ENCODE measurements around the gene OSR1. TPM values are rescaled to one million over a fixed set of nuclear protein-coding genes. Genes with fewer than 3 reads are reported as not detected.

Gene OSR1
- total RNA-seq, 1 donor from 2014 or later = 9.7 TPM

GRCh38 chr2:19350678-19351401, 7.6 kb downstream of the OSR1 start:
- intact Hi-C loops (cut with DNase I) = loop anchor here (10.0 kb wide), 2 partner anchors 514 to 606 kb away; no protein-coding TSS in a partner anchor
- no peaks in the 10 kb centered on the region for H3K9me3 ChIP-seq

GRCh38 chr2:19349911-19350677, 8.3 kb downstream of the OSR1 start:
- ATAC-seq (peak; percentile 53), DNase-seq (peak; percentile 82)
- peak overlapping the region; percentile 6 for H3K4me3 ChIP-seq
- intact Hi-C loops (cut with DNase I) = loop anchor here (10.0 kb wide), 2 partner anchors 515 to 605 kb away; no protein-coding TSS in a partner anchor
- H3K9me3 ChIP-seq = no peaks in the 10 kb centered on the region
- peaks cover 43% of the 10 kb centered on the region for H3K27me3 ChIP-seq
- no peak overlapping the region for H3K27ac ChIP-seq
- peak; percentile 69 for TF ChIP-seq CTCF (IDR thresholded peaks at IDR 0.05)
- H3K4me1 ChIP-seq = peaks cover 8% of the 10 kb centered on the region
- H3K36me3 ChIP-seq = no peaks in the 10 kb centered on the region

More at GRCh38 chr2:19350678-19351401, 7.6 kb downstream of the OSR1 start:
- no peak for TF ChIP-seq CTCF (IDR thresholded peaks at IDR 0.05)
- H3K27ac ChIP-seq = no peak overlapping the region
- DNase-seq (no peak), ATAC-seq (no peak)
- peaks cover 50% of the 10 kb centered on the region for H3K27me3 ChIP-seq
- H3K4me3 ChIP-seq = peak overlapping the region; percentile 6
- H3K36me3 ChIP-seq = no peaks in the 10 kb centered on the region
- peaks cover 8% of the 10 kb centered on the region for H3K4me1 ChIP-seq

DNA sequence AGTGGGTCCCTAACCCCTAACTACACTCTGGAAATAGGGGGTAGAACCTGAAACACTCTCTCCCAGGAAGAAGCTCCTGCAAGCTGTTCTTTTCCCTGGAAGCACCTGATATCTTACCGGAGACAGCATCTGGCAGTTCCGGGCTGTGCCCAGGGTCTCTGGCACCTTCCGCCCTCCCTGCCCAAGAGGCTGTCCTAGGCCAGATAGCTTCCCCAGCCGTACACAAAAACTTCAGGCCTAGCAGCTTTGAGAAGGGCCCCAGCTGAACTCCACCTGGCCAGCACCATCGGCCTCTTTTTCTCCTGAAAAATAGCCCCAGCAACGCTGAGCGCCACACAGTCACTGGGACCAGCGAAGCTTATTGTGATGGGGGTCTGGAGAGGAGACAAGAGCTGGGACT, 9.7 kb downstream of the OSR1 start:
- H3K27ac ChIP-seq = peak overlapping the region; percentile 97
- intact Hi-C loops (cut with DNase I) = no loop called here
- ATAC-seq = no peak
- no peaks in the 10 kb centered on the region for H3K36me3 ChIP-seq
- no peaks in the 10 kb centered on the region for H3K9me3 ChIP-seq
- H3K4me1 ChIP-seq = peaks cover 8% of the 10 kb centered on the region
- H3K4me3 ChIP-seq = peak overlapping the region; percentile 68
- H3K27me3 ChIP-seq = peaks cover 34% of the 10 kb centered on the region
- TF ChIP-seq CTCF (IDR thresholded peaks at IDR 0.05) = no peak
- no peak for DNase-seq

DNA sequence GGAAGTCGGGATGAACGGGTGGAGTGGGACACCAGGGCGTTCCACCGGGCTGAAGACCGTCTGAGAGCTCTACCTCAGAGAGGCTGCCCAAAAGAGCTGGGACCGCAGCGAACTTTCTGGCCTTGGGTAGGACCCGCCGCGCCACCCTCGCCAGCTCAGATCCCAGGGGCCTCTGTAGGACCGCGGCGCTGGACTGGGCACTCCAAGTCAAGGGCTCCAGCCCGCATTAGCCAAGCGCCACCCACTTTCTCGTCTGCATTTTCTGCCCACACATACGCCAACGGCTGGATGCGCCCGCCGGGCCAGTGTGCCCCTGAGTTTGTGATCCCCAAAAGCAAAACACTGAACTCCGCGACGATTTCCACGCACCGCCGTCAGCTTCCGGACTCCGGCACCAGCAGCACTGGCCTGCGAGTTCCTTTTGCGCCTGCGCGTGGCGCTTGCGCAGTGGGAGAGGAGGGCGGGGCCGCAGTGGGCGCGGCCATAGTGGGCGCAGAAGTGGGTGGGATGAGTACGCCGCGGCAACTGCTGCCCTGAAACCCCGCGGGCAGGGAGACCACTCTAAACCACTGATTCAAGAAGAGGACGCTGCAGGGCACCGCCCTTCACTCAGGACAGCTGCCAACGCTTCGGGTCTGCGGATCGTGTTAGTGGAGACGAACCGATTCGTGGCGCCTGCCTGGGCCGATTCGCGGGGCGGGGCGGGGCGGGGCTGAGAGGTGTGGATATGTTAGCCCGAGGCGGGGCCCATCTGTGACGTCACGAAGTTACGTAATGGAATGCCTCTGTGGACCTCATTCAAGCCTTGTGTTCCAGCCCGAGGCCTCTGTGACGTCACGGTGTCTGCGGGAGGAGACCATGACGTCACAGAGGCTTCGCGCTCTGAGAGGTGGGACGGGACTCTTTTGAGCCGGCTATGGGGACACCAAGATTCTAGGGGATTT, 10.5 kb downstream of the OSR1 start:
- intact Hi-C loops (cut with DNase I) = no loop called here
- peak; percentile 97 for DNase-seq
- Histone ChIP-seq H3K9me3 (no peaks in the 10 kb centered on the region), H3K27me3 (peaks cover 26% of the 10 kb centered on the region), H3K4me3 (peak overlapping the region; percentile 68), H3K36me3 (no peaks in the 10 kb centered on the region), H3K27ac (peak overlapping the region; percentile 97), H3K4me1 (peaks cover 8% of the 10 kb centered on the region)
- TF ChIP-seq CTCF (IDR thresholded peaks at IDR 0.05) = no peak
- ATAC-seq = peak; percentile 95

GRCh38 chr2:19346983-19347618, 11.3 kb downstream of the OSR1 start:
- no peaks in the 10 kb centered on the region for H3K9me3 ChIP-seq
- ATAC-seq = no peak
- intact Hi-C loops (cut with DNase I) = no loop called here

More at GRCh38 chr2:19346983-19347618, 11.3 kb downstream of the OSR1 start:
- DNase-seq = no peak
- Histone ChIP-seq H3K27me3 (peaks cover 19% of the 10 kb centered on the region), H3K27ac (peak overlapping the region; percentile 97), H3K4me3 (peak overlapping the region; percentile 68), H3K36me3 (no peaks in the 10 kb centered on the region), H3K4me1 (peaks cover 7% of the 10 kb centered on the region)
- no peak for TF ChIP-seq CTCF (IDR thresholded peaks at IDR 0.05)

All from upper lobe of right lung (tissue), 1 donor.